A549 (cell line): ENCODE results near the gene MAMSTR. TPM values are rescaled to one million over a fixed set of nuclear protein-coding genes. Genes with fewer than 3 reads are reported as not detected.
"Not testable (repeated sequence)": the region's sequence is repeated elsewhere in the genome, so short reads cannot be mapped to it uniquely, and the experiment has no call there.

Source experiments
- ATAC-seq, 2 experiments: fragments of 200-7000 bp in 1 of 2; fragments of >200 bp in 1 of 2; cut with Nextera tagmentation in 1 of 2; cut with Tn5 transposase in 1 of 2; 3 replicates each; pipeline versions ENCODE4 v1.8.0 to v1.9.1; 2018 to 2020; ENCODE audit warnings: mild to moderate bottlenecking in 1 of 2, moderate library complexity in 1 of 2
- CTCF ChIA-PET: fragments of 300-600 bp; sonication (Branson Sonifier 250); formaldehyde crosslinking; extraction: SDS; loops from one replicate; lab custom pipeline; 2021; ENCODE audit warnings: antibody characterized with exemption, inconsistent platforms; lab: Yijun Ruan, JAX
- POLR2A ChIA-PET: fragments of 350-600 bp; formaldehyde crosslinking; extraction: SDS; loops from one replicate; lab custom pipeline; 2021; ENCODE audit warnings: antibody characterized with exemption, inconsistent platforms; lab: Yijun Ruan, JAX
- DNase-seq, 2 experiments: peaks; one replicate each; pipeline versions ENCODE4 v3.0.0 to v3.0.0-alpha.2; 2011 to 2016; ENCODE audit warnings: low read depth in 1 of 2, low spot score in 1 of 2
- FAIRE-seq: peaks from 2 replicates; lab custom pipeline; 2011; peaks lifted over from hg19 to GRCh38; lab: Jason Lieb, UNC
- H3K27ac ChIP-seq, 2 experiments: fragments of >200 bp; sonication (Bioruptor Twin); formaldehyde crosslinking; 3 replicates each; pipeline ENCODE4 v1.5.1; 2016 to 2017
- H3K4me1 ChIP-seq: fragments of >200 bp; sonication (Bioruptor Twin); formaldehyde crosslinking; 3 replicates; pipeline ENCODE4 v1.6.1; 2016
- H3K4me2 ChIP-seq: fragments of >200 bp; sonication (Bioruptor Twin); formaldehyde crosslinking; 3 replicates; pipeline ENCODE4 v1.6.1; 2016
- H3K4me3 ChIP-seq: fragments of >200 bp; sonication (Bioruptor Twin); formaldehyde crosslinking; 3 replicates; pipeline ENCODE4 v1.5.1; 2016
- H3K9me3 ChIP-seq: fragments of >200 bp; sonication (Bioruptor Twin); formaldehyde crosslinking; 3 replicates; pipeline ENCODE4 v1.6.1; 2016
- BHLHE40 ChIP-seq: IDR thresholded peaks from 2 replicates; pipeline ENCODE4 v1.6.1; 2012; ENCODE audit warnings: low read depth, low read length, inconsistent platforms
- CEBPB ChIP-seq, 2 experiments: fragments of >200 bp in 1 of 2; sonication (Bioruptor Twin) in 1 of 2; formaldehyde crosslinking in 1 of 2; IDR thresholded peaks; 2 replicates each; pipeline ENCODE4 v1.6.1; 2012 to 2016
- CHD2 ChIP-seq: fragments of 150-350 bp; IDR thresholded peaks from 2 replicates; pipeline ENCODE4 v1.6.1; 2014; ENCODE audit warnings: low read length; ENCODE audit not compliant: partially characterized antibody
- FOXS1 ChIP-seq: fragments of 250-450 bp; sonication (Bioruptor Pico); IDR thresholded peaks from 2 replicates; pipeline ENCODE4 v1.5.0; 2020; ENCODE audit warnings: mild to moderate bottlenecking, moderate library complexity
- GATA3 ChIP-seq: IDR thresholded peaks from 2 replicates; pipeline ENCODE4 v1.6.1; 2012; ENCODE audit warnings: borderline replicate concordance
- HOXB5 ChIP-seq: fragments of 250-450 bp; sonication (Bioruptor Pico); IDR thresholded peaks from 2 replicates; pipeline ENCODE4 v1.5.0; 2020; ENCODE audit warnings: mild to moderate bottlenecking, moderate library complexity
- JUNB ChIP-seq: fragments of >200 bp; sonication (Bioruptor Twin); formaldehyde crosslinking; IDR thresholded peaks from 2 replicates; pipeline ENCODE4 v1.6.1; 2016
- KDM1A ChIP-seq: fragments of 200-600 bp; sonication (generic); IDR thresholded peaks from 2 replicates; pipeline ENCODE4 v1.6.1; 2016; ENCODE audit warnings: low read depth, mild to moderate bottlenecking
- KDM5A ChIP-seq: fragments of 200-600 bp; sonication (generic); IDR thresholded peaks from 2 replicates; pipeline ENCODE4 v1.6.1; 2016; ENCODE audit warnings: antibody characterized with exemption, mild to moderate bottlenecking
- MAZ ChIP-seq: fragments of 150-350 bp; IDR thresholded peaks from 2 replicates; pipeline ENCODE4 v1.6.1; 2014; ENCODE audit warnings: antibody characterized with exemption, low read depth, low read length, borderline replicate concordance
- NR3C1 ChIP-seq: fragments of >200 bp; sonication (Bioruptor Twin); formaldehyde crosslinking; IDR thresholded peaks from 3 replicates; pipeline ENCODE4 v1.6.1; 2017
- PBX3 ChIP-seq: IDR thresholded peaks from 2 replicates; pipeline ENCODE4 v1.6.1; 2012
- RAD21 ChIP-seq, 2 experiments: fragments of >200 bp in 1 of 2; sonication (Bioruptor Twin) in 1 of 2; formaldehyde crosslinking in 1 of 2; IDR thresholded peaks in 1 of 2; conservative IDR thresholded peaks in 1 of 2; 2 replicates in 1 of 2; 3 replicates in 1 of 2; pipeline ENCODE4 v1.6.1; 2012 to 2018; ENCODE audit warnings: inconsistent platforms in 1 of 2
- RNF2 ChIP-seq: fragments of 200-600 bp; sonication (generic); IDR thresholded peaks from 2 replicates; pipeline ENCODE4 v1.6.1; 2016; ENCODE audit warnings: low read depth, mild to moderate bottlenecking, antibody characterized with exemption, moderate library complexity, borderline replicate concordance
- SMC3 ChIP-seq: fragments of >200 bp; sonication (Bioruptor Twin); formaldehyde crosslinking; IDR thresholded peaks from 3 replicates; pipeline ENCODE4 v1.6.1; 2018; ENCODE audit warnings: inconsistent platforms
- SREBF2 ChIP-seq: fragments of 450-650 bp; IDR thresholded peaks from 2 replicates; pipeline ENCODE4 v1.6.1; 2014; ENCODE audit warnings: mild to moderate bottlenecking, moderate library complexity
- USF2 ChIP-seq: fragments of 450-650 bp; IDR thresholded peaks from 2 replicates; pipeline ENCODE4 v1.6.1; 2014; ENCODE audit warnings: antibody characterized with exemption
- ZFP36 ChIP-seq: fragments of 450-650 bp; IDR thresholded peaks from 2 replicates; pipeline ENCODE4 v1.6.1; 2014; ENCODE audit warnings: borderline replicate concordance; ENCODE audit not compliant: partially characterized antibody
- ZNF302 ChIP-seq: fragments of 250-450 bp; sonication (Bioruptor Pico); IDR thresholded peaks from 2 replicates; pipeline ENCODE4 v1.9.0; 2021; ENCODE audit warnings: inconsistent platforms, mild to moderate bottlenecking, moderate library complexity
- ZSCAN20 ChIP-seq: fragments of 250-450 bp; sonication (Bioruptor Pico); IDR thresholded peaks from 2 replicates; pipeline ENCODE4 v1.8.0; 2022; ENCODE audit warnings: mild to moderate bottlenecking, moderate library complexity
- WGBS: methylation state at CpG from one replicate; pipeline ENCODE4 v1.1.6; 2017; ENCODE audit errors: missing lambda C conversion rate; 5-methylcytosine and 5-hydroxymethylcytosine counted together
- polyA plus RNA-seq, 4 experiments: library from polyadenylated mRNA; depleted of rRNA in 3 of 4; stranded (reverse); fragments of >200 nt; fragmentation: RNase III in 1 of 4; extraction: RNeasy Plus Mini Kit Qiagen cat#74134 plus additional on column Dnase treatment in 1 of 4; gene quantifications; 2 replicates in 3 of 4; 3 replicates in 1 of 4; pipeline ENCODE4 v1.2.3, GENCODE V29; 2011 to 2017

MAMSTR gene
- polyA plus RNA-seq, 2 of the 4 experiments (the other 2 are of a cell fraction), result 0.44 to 0.52 TPM

- 86% methylated on average over 14 of the region's 15 CpGs for WGBS
- H3K9me3 ChIP-seq, result no peaks in the 10 kb centered on the region
- TF ChIP-seq FOXS1 (CRISPR knock-in tag), result no peak
- no peak for TF ChIP-seq HOXB5
- no peak for TF ChIP-seq MAZ
- no peak for DNase-seq
- FAIRE-seq, result no peak
- ATAC-seq, result no peak
- H3K4me2 ChIP-seq, result no peak overlapping the region
- POLR2A ChIA-PET, result no interaction called here
- H3K4me3 ChIP-seq, result no peak overlapping the region
- CTCF ChIA-PET, result interaction anchor here (0.6 to 5.4 kb wide), 2 partner anchors 20 to 21 kb away, joined by 3 to 28 read pairs; no protein-coding TSS in a partner anchor
- H3K4me1 ChIP-seq, result peaks cover 17% of the 10 kb centered on the region
- 0 out of 6 replicates have a peak overlapping the region, but pooled peaks of 1 of the 2 experiments have one; percentile 3 for H3K27ac ChIP-seq
Observed at GRCh38 chr19:48718711-48719231, 754 bp downstream of the MAMSTR start.

- CTCF ChIA-PET, result interaction anchor here (0.6 to 5.4 kb wide), 3 partner anchors 20 to 72 kb away, joined by 3 to 28 read pairs (median 4); partner anchors contain the start of gene CA11
- 90% methylated on average over 13 of the region's 13 CpGs for WGBS
- POLR2A ChIA-PET, result not testable (repeated sequence)
Observed at GRCh38 chr19:48718106-48718505, 1.4 kb downstream of the MAMSTR start.

GRCh38 chr19:48716562-48717291, 2.8 kb downstream of the MAMSTR start:
- Histone ChIP-seq H3K4me1 (peaks cover 23% of the 10 kb centered on the region), H3K27ac (no peak overlapping the region), H3K4me3 (no peak overlapping the region), H3K9me3 (no peaks in the 10 kb centered on the region), H3K4me2 (no peak overlapping the region)
- ChIA-PET CTCF (interaction anchor here (0.8 to 5.4 kb wide), 10 partner anchors 8 to 357 kb away, joined by 3 to 28 read pairs (median 4); partner anchors contain the start of gene CA11), POLR2A (no interaction called here)
- FAIRE-seq, result no peak
- 77% methylated on average over 23 of the region's 24 CpGs for WGBS
- DNase-seq, result no peak
- ATAC-seq, result no peak
- no peak for TF ChIP-seq ZSCAN20 (CRISPR knock-in tag)
- TF ChIP-seq BHLHE40, result no peak

More at GRCh38 chr19:48718106-48718505, 1.4 kb downstream of the MAMSTR start:
- peaks cover 18% of the 10 kb centered on the region for H3K4me1 ChIP-seq
- not testable (repeated sequence) for H3K4me3 ChIP-seq, H3K4me2 ChIP-seq, H3K9me3 ChIP-seq, FAIRE-seq, ATAC-seq, DNase-seq, H3K27ac ChIP-seq

- H3K4me1 ChIP-seq, result peaks cover 20% of the 10 kb centered on the region
- peak overlapping the region; percentile 94; the same call in 2 of the 3 replicates for H3K4me2 ChIP-seq
- ChIA-PET POLR2A (no interaction called here), CTCF (interaction anchor here (0.8 to 5.4 kb wide), 8 partner anchors 9 to 358 kb away, joined by 3 to 28 read pairs (median 4); no protein-coding TSS in a partner anchor)
- no peak for TF ChIP-seq SMC3
- no peak for TF ChIP-seq RNF2
- FAIRE-seq, result no peak
- 83% methylated on average over 19 of the region's 19 CpGs for WGBS
- H3K9me3 ChIP-seq, result no peaks in the 10 kb centered on the region
- no peak overlapping the region for H3K4me3 ChIP-seq
- ATAC-seq, result no peak
- H3K27ac ChIP-seq, result peak overlapping the region in 1 of 2 experiments; percentile 90; a peak in 3 of 6 replicates
- DNase-seq, result no peak
Observed at GRCh38 chr19:48715681-48716171, 3.8 kb downstream of the MAMSTR start.

- no peak for FAIRE-seq
- no peak for ATAC-seq
- Histone ChIP-seq H3K4me2 (peak overlapping the region; percentile 94), H3K4me1 (peaks cover 16% of the 10 kb centered on the region), H3K27ac (peak overlapping the region; percentile 86 to 90), H3K9me3 (no peaks in the 10 kb centered on the region), H3K4me3 (peak overlapping the region; percentile 55)
- WGBS, result 51% methylated on average over 26 of the region's 26 CpGs
- ChIA-PET CTCF (interaction anchor here (1.0 to 5.4 kb wide), 11 partner anchors 9 to 121 kb away, joined by 3 to 31 read pairs (median 6); partner anchors contain the start of genes CA11 and HSD17B14), POLR2A (interaction anchor here (0.8 to 1.4 kb wide), 3 partner anchors 24 to 96 kb away, joined by 3 to 5 read pairs (median 4); partner anchors contain the start of genes RPL18 and SPHK2)
- DNase-seq, result no peak
- TF ChIP-seq SREBF2 (no peak), CHD2 (no peak), GATA3 (no peak), PBX3 (no peak), USF2 (no peak), JUNB (no peak), KDM5A (no peak), CEBPB (IDR thresholded peaks at IDR 0.05) (no peak), RAD21 (conservative IDR thresholded peaks at IDR 0.05 in 1 of 2, IDR thresholded peaks at IDR 0.05 in 1 of 2) (no peak), NR3C1 (no peak), ZNF302 (CRISPR knock-in tag) (no peak), ZFP36 (no peak), KDM1A (no peak)
Observed at GRCh38 chr19:48714759-48715675, 4.5 kb downstream of the MAMSTR start.
